PC-9 (cell line): ENCODE measurements around the gene MAML3. TPM values are rescaled to one million over a fixed set of nuclear protein-coding genes. Genes with fewer than 3 reads are reported as not detected.

ENCODE experiments used
- BruUV-seq: library from RNA; stranded (reverse); fragments of 400-500 nt; replicated peaks from 2 replicates; lab custom pipeline; 2021; lab: Mats Ljungman, UMichigan
- CTCF ChIA-PET: fragments of 300-600 bp; sonication (Branson Sonifier 250); formaldehyde crosslinking; loops from one replicate; lab custom pipeline; 2022; ENCODE audit warnings: antibody characterized with exemption; lab: Charles Lee
- POLR2A ChIA-PET: fragments of 300-600 bp; sonication (Branson Sonifier 250); formaldehyde crosslinking; loops from one replicate; lab custom pipeline; 2022; ENCODE audit warnings: antibody characterized with exemption; ENCODE audit not compliant: unreplicated experiment; lab: Charles Lee
- DNase-seq, 2 experiments: peaks; one replicate each; pipeline versions ENCODE4 v3.0.0 to v3.0.0-alpha.2; 2015 to 2022; ENCODE audit warnings: mixed read lengths in 1 of 2
- H2AFZ ChIP-seq: fragments of 200-600 bp; sonication (generic); 2 replicates; pipeline ENCODE4 v1.8.1; 2017; ENCODE audit warnings: antibody characterized with exemption
- H3F3A ChIP-seq: fragments of 200-600 bp; sonication (generic); 2 replicates; pipeline ENCODE4 v1.8.1; 2017; ENCODE audit warnings: antibody characterized with exemption, mild to moderate bottlenecking, low read depth; ENCODE audit not compliant: insufficient read depth
- H3K27ac ChIP-seq: fragments of 200-600 bp; sonication (generic); 2 replicates; pipeline ENCODE4 v1.6.1; 2016; ENCODE audit warnings: mixed run types
- H3K27me3 ChIP-seq: fragments of 200-600 bp; sonication (generic); 2 replicates; pipeline ENCODE4 v1.6.1; 2016; ENCODE audit warnings: low read depth, mixed run types; ENCODE audit not compliant: insufficient read depth
- H3K36me3 ChIP-seq: fragments of 200-600 bp; sonication (generic); 2 replicates; pipeline ENCODE4 v1.6.1; 2016; ENCODE audit warnings: low read depth, mixed run types
- H3K4me1 ChIP-seq: fragments of 200-600 bp; sonication (generic); replicated peaks from 2 replicates; pipeline ENCODE4 v1.6.1; 2016; ENCODE audit warnings: mixed run types; ENCODE audit not compliant: insufficient read depth
- H3K4me2 ChIP-seq: fragments of 200-600 bp; sonication (generic); 2 replicates; pipeline ENCODE4 v1.6.1; 2017; ENCODE audit warnings: mixed run types
- H3K4me3 ChIP-seq: fragments of 200-600 bp; sonication (generic); 2 replicates; pipeline ENCODE4 v1.6.1; 2016; ENCODE audit warnings: mixed run types
- H3K79me2 ChIP-seq: fragments of 200-600 bp; sonication (generic); 2 replicates; pipeline ENCODE4 v1.6.1; 2017; ENCODE audit warnings: low read depth, mixed run types
- H3K9me2 ChIP-seq: fragments of 200-600 bp; sonication (generic); 2 replicates; pipeline ENCODE4 v1.8.1; 2017; ENCODE audit warnings: mild to moderate bottlenecking; ENCODE audit not compliant: insufficient read depth
- H3K9me3 ChIP-seq: fragments of 200-600 bp; sonication (generic); 2 replicates; pipeline ENCODE4 v1.8.1; 2016; ENCODE audit warnings: low read depth; ENCODE audit not compliant: insufficient read depth
- H4K20me1 ChIP-seq: fragments of 200-600 bp; sonication (generic); 2 replicates; pipeline ENCODE4 v1.8.1; 2017; ENCODE audit not compliant: insufficient read depth
- EZH2 ChIP-seq: fragments of 200-600 bp; sonication (generic); IDR thresholded peaks from 2 replicates; pipeline ENCODE4 v1.8.0; 2017; ENCODE audit warnings: antibody characterized with exemption, low read depth
- intact Hi-C: fragments of 100-400 bp; cut with micrococcal nuclease; formaldehyde crosslinking; loops from one replicate; pipeline ENCODE4 v1.10.0; 2022; ENCODE audit not compliant: unreplicated experiment
- total RNA-seq: library from RNA; stranded (reverse); gene quantifications from 2 replicates; pipeline ENCODE4 v1.2.3, GENCODE V29; 2021
- TF ChIP-seq, protein P1 (sequence below): fragments of 200-600 bp; sonication (generic); conservative IDR thresholded peaks from 2 replicates; pipeline ENCODE4 v1.6.1; 2017; ENCODE audit warnings: mixed run types, antibody characterized with exemption, mild to moderate bottlenecking, moderate library complexity

Gene MAML3
- total RNA-seq, 1 experiment from 2014 or later, result 15.2 TPM

DNA sequence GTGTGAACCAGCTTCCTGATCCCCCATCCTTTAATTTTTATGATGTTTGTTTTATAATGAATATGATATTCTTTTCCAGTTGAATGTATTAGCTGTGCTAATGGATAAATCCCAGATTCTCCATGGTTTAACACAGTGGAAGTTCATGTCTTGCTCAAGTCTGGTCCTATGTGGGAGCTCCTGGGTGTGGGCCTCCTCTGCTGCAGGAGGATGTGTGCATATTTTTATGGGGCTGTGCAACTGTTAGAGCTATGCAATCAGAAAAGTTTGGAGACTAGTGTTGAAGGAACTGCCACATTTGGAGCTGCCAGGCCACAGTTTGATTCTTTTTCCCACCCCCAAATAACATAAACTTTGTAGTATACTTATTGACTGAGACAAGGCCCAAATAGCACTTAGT is 463.6 kb downstream of the MAML3 start:
- H3K36me3 ChIP-seq, result peaks cover 11% of the 10 kb centered on the region; the same call in 1 of the 2 replicates
- CTCF ChIA-PET, result interaction anchor here (0.6 kb wide), 1 partner anchor 54 kb away, joined by 3 read pairs; no protein-coding TSS in a partner anchor
- H2AFZ ChIP-seq, result no peak overlapping the region
- intact Hi-C loops, result no loop called here
- no peak overlapping the region for H3K4me2 ChIP-seq
- H3K4me1 ChIP-seq, result no peaks in the 10 kb centered on the region
- no peaks in the 10 kb centered on the region for H4K20me1 ChIP-seq
- POLR2A ChIA-PET, result no interaction called here
- no peak overlapping the region for H3K4me3 ChIP-seq
- no peaks in the 10 kb centered on the region for H3K9me3 ChIP-seq
- H3K79me2 ChIP-seq, result 0 out of 2 replicates have a peak, but pooled peaks cover 4% of the 10 kb centered on the region
- no peak overlapping the region for H3K27ac ChIP-seq
- no peaks in the 10 kb centered on the region for H3K9me2 ChIP-seq
- no TSS peak for BruUV-seq
- H3F3A ChIP-seq, result no peaks in the 10 kb centered on the region
- no peak for DNase-seq
- no peaks in the 10 kb centered on the region for H3K27me3 ChIP-seq
- no peak for TF ChIP-seq EZH2
- TF ChIP-seq, protein P1, sequence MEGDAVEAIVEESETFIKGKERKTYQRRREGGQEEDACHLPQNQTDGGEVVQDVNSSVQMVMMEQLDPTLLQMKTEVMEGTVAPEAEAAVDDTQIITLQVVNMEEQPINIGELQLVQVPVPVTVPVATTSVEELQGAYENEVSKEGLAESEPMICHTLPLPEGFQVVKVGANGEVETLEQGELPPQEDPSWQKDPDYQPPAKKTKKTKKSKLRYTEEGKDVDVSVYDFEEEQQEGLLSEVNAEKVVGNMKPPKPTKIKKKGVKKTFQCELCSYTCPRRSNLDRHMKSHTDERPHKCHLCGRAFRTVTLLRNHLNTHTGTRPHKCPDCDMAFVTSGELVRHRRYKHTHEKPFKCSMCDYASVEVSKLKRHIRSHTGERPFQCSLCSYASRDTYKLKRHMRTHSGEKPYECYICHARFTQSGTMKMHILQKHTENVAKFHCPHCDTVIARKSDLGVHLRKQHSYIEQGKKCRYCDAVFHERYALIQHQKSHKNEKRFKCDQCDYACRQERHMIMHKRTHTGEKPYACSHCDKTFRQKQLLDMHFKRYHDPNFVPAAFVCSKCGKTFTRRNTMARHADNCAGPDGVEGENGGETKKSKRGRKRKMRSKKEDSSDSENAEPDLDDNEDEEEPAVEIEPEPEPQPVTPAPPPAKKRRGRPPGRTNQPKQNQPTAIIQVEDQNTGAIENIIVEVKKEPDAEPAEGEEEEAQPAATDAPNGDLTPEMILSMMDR, result no peak

DNA sequence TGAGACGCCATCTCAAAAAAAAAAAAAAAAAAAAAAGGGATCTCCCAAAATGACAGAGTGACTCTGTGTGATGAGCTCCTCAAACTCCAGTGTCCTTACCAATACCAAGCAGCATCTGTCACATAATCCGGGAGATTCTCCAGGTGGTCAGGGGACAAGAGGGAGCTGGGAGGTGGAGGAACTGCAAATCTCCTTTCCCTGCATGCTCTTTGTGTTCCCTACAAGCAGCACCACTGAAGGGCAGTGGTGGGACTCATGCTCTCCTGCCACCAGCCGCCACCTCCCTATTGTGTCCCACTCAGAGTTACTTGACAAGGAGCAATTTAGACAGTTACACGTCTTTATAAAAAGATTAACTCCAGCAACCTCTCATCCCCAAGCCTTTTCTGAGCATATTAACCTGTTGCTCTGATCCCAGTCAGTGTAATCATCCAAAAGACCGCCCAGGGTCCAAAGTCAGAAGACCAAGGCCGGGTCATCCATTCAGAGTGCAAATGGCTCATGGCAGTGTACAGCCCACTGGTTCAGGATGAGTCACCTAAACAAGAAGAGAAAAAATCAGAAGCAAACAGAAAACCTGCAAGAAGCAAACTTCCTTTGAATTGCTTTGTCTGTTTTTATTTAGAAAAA is 464.8 kb downstream of the MAML3 start:
- no peak overlapping the region for H3K27ac ChIP-seq
- peaks cover 6% of the 10 kb centered on the region; the same call in 1 of the 2 replicates for H3K36me3 ChIP-seq
- no peaks in the 10 kb centered on the region for H3K9me2 ChIP-seq
- 0 out of 2 replicates have a peak, but pooled peaks cover 4% of the 10 kb centered on the region for H3K79me2 ChIP-seq
- no peak overlapping the region for H3K4me3 ChIP-seq
- DNase-seq, result no peak
- H3K4me2 ChIP-seq, result no peak overlapping the region
- no peak overlapping the region for H2AFZ ChIP-seq
- POLR2A ChIA-PET, result no interaction called here
- no peaks in the 10 kb centered on the region for H3K27me3 ChIP-seq
- BruUV-seq, result no TSS peak
- CTCF ChIA-PET, result no interaction called here
- no peaks in the 10 kb centered on the region for H3F3A ChIP-seq
- no peak for TF ChIP-seq EZH2
- TF ChIP-seq, protein P1, result no peak
- H4K20me1 ChIP-seq, result no peaks in the 10 kb centered on the region
- no peaks in the 10 kb centered on the region for H3K4me1 ChIP-seq
- intact Hi-C loops, result no loop called here
- no peaks in the 10 kb centered on the region for H3K9me3 ChIP-seq

DNA sequence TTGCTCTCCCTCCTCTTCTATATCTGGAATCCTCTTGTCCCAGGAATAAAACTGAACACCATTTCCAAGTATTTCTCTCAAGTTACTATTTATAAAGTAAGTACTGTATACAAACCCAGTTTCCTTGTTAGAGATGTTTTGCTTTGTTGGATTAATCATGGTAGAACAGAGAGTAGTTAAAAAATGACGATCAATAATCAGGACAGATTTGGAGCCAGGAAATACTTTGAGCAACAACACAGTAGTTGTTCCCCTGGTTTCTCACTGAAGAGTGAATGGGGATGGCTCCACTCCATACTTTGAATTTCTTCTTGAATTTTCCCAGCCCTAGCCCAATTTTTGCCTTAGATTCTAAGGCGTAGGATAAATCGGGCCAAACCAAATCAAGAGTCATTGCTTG is 467.0 kb downstream of the MAML3 start:
- no peaks in the 10 kb centered on the region for H3K9me3 ChIP-seq
- BruUV-seq, result no TSS peak
- no peaks in the 10 kb centered on the region for H3F3A ChIP-seq
- intact Hi-C loops, result no loop called here
- CTCF ChIA-PET, result no interaction called here
- TF ChIP-seq, protein P1, result no peak
- TF ChIP-seq EZH2, result no peak
- POLR2A ChIA-PET, result no interaction called here
- no peak overlapping the region for H3K27ac ChIP-seq
- DNase-seq, result no peak
- H4K20me1 ChIP-seq, result no peaks in the 10 kb centered on the region
- peaks cover 5% of the 10 kb centered on the region; the same call in 1 of the 2 replicates for H3K36me3 ChIP-seq
- no peak overlapping the region for H3K4me2 ChIP-seq
- H3K4me3 ChIP-seq, result no peak overlapping the region
- H2AFZ ChIP-seq, result no peak overlapping the region
- H3K27me3 ChIP-seq, result no peaks in the 10 kb centered on the region
- 0 out of 2 replicates have a peak, but pooled peaks cover 9% of the 10 kb centered on the region for H3K79me2 ChIP-seq
- no peaks in the 10 kb centered on the region for H3K9me2 ChIP-seq
- H3K4me1 ChIP-seq, result no peaks in the 10 kb centered on the region
